Adrenal gland (tissue), 12 donors: ENCODE results near the gene NRP1. TPM values are rescaled to one million over a fixed set of nuclear protein-coding genes. Genes with fewer than 3 reads are reported as not detected.
A peak's percentile ranks its signal among the peaks of the same experiment; 100 is the strongest.

Experiments
- DNase-seq, 7 donors: peaks; one replicate each; pipeline ENCODE4 v3.0.0-alpha.2; 2019 to 2020
- H3K27ac ChIP-seq, 5 donors: fragments of 200-600 bp; sonication (generic) in 4 of 5; 1 replicate in 3 of 5; 2 replicates in 2 of 5; pipeline versions ENCODE4 v1.5.1 to v1.8.0; 2016 to 2020; ENCODE audit warnings: mild to moderate bottlenecking in 1 of 5
- H3K27me3 ChIP-seq: fragments of 200-600 bp; 2 replicates; pipeline ENCODE4 v1.8.0; 2021
- H3K36me3 ChIP-seq, 2 donors: fragments of 200-600 bp; replicated peaks in 1 of 2; 1 replicate in 1 of 2; 2 replicates in 1 of 2; pipeline versions ENCODE4 v1.5.1 to v1.8.0; 2018 to 2022
- H3K4me1 ChIP-seq, 2 donors: fragments of 200-600 bp; replicated peaks in 1 of 2; 1 replicate in 1 of 2; 2 replicates in 1 of 2; pipeline versions ENCODE4 v1.5.1 to v1.8.0; 2018 to 2021
- H3K4me3 ChIP-seq, 4 donors: fragments of 200-600 bp; sonication (generic) in 3 of 4; one replicate each; pipeline ENCODE4 v1.5.1; 2016 to 2018
- H3K9me3 ChIP-seq, 3 donors: fragments of 200-600 bp; sonication (generic) in 1 of 3; replicated peaks in 1 of 3; 1 replicate in 2 of 3; 2 replicates in 1 of 3; pipeline versions ENCODE4 v1.5.1 to v1.8.0; 2016 to 2021
- POLR2A ChIP-seq, 2 donors: fragments of 450-650 bp; IDR thresholded peaks; one replicate each; pipeline ENCODE4 v1.6.1; 2017; ENCODE audit warnings: antibody characterized with exemption in 2 of 2, mild to moderate bottlenecking in 2 of 2, moderate library complexity in 1 of 2
- WGBS, 4 donors: extraction: QIAGEN DNeasy Blood & Tissue Kit in 2 of 4; methylation state at CpG; one replicate each; pipeline versions ENCODE4 v1.1.5 to v1.1.7; 2013 to 2017; 5-methylcytosine and 5-hydroxymethylcytosine counted together
- intact Hi-C, 2 donors: fragments of 100-400 bp; cut with DNase I; formaldehyde crosslinking; loops; one replicate each; pipeline versions ENCODE4 v1.14.1 to v1.15.0; 2022 to 2023
- polyA plus RNA-seq, 3 donors: library from polyadenylated mRNA; stranded (reverse); fragments of 200-250 nt in 2 of 3; fragments of 350-450 nt in 1 of 3; fragmentation: Illumina TruSeq in 1 of 3; extraction: RNeasy Lipid Tissue Mini Kit (QIAGEN cat#74804) in 1 of 3; gene quantifications; one replicate each; pipeline ENCODE4 v1.2.3, GENCODE V29; 2013 to 2014
- total RNA-seq, 9 donors: library from RNA; depleted of rRNA in 4 of 9; stranded (reverse); fragments of >200 nt in 4 of 9; fragments of 120-200 nt in 1 of 9; fragmentation: NEBNext Ultra II Directional in 1 of 9; extraction: Animal tissue kit (Norgen Biotek cat#: 25700) in 1 of 9; gene quantifications; one replicate each; pipeline versions ENCODE4 v1.1.0 to v1.2.4, GENCODE V29; 2013 to 2023
- TF ChIP-seq, protein P1 (sequence below), 6 experiments: fragments of 450-650 bp in 4 of 6; fragments of 200-600 bp in 2 of 6; sonication (generic) in 1 of 6; IDR thresholded peaks; 1 replicate in 5 of 6; 2 replicates in 1 of 6; pipeline versions ENCODE4 v1.5.1 to v1.8.0; 2016 to 2021; ENCODE audit warnings: antibody characterized with exemption in 6 of 6, mild to moderate bottlenecking in 2 of 6, moderate library complexity in 1 of 6
- donor health status: healthy with polysubstance abuse.
- donor health status: Bipolar disorder and iron deficiency.
- donor health status: DM: yes; HTN: yes; CAD: no.
- donor health status: DM: no; HTN: no; CAD: no.
- donor health status: DM: no; HTN: no; CAD: no.
- donor health status: DM: yes; HTN: yes; CAD: no.

NRP1 gene
- total and polyA plus RNA-seq, 12 donors: 20.2 to 151 (median 92.1) TPM

DNA sequence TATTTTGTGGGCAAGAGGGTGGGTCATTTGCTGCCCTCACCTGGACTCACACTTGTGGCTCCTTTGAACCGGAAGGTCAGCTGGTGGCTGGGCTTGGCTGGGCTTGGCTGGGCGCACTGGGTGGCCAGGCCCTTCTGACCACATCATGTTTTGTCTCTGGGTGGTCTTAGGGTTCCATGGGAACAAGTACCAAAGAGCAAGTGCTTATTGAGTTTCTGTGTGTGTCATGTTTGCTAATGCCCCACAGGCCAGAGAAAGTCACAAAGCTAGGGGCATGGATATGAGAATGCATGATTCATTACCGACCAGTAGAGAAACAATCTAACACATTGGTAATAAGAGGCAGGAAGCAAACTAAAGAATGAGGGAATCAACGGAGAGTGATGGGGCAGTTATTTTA lies 33.6 kb upstream of the NRP1 start:
- no peak for DNase-seq
- Histone ChIP-seq H3K27ac (no peak overlapping the region), H3K36me3 (no peaks in the 10 kb centered on the region), H3K9me3 (no peaks in the 10 kb centered on the region), H3K27me3 (no peaks in the 10 kb centered on the region), H3K4me1 (no peaks in the 10 kb centered on the region), H3K4me3 (no peak overlapping the region)
- TF ChIP-seq POLR2A (IDR thresholded peaks at IDR 0.05): no peak
- intact Hi-C loops: no loop called here
- 92 to 98% (median 94%) methylated on average over 3 to 4 of the region's 4 CpGs for WGBS, 4 donors

DNA sequence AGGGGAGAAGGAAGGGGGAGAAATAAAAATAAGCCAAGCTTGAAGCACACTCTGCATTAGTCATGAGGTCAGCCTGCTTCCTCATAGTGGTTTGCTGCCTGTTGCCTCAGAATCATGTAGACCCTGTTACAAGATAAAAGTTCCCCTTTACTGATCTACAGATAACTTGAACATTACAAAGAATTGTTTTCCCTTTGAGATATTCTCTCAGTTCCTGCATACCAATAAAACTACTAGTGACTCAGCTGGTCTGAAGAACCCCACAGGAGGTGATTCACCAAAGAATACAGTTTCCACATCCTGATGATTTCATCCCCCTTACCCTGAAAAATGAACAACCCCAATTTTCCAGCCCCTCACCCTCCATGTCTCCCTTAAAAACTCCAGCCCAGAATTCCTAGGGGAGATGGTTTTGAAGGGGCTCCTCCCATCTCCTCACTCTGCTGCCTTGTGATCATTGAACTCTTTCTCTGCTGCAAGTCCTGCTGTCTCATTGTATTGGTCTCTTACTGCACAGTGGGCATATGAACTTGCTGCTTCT lies 31.5 kb upstream of the NRP1 start:
- H3K4me1 ChIP-seq: no peaks in the 10 kb centered on the region
- no peak for TF ChIP-seq POLR2A (IDR thresholded peaks at IDR 0.05)
- TF ChIP-seq, protein P1, sequence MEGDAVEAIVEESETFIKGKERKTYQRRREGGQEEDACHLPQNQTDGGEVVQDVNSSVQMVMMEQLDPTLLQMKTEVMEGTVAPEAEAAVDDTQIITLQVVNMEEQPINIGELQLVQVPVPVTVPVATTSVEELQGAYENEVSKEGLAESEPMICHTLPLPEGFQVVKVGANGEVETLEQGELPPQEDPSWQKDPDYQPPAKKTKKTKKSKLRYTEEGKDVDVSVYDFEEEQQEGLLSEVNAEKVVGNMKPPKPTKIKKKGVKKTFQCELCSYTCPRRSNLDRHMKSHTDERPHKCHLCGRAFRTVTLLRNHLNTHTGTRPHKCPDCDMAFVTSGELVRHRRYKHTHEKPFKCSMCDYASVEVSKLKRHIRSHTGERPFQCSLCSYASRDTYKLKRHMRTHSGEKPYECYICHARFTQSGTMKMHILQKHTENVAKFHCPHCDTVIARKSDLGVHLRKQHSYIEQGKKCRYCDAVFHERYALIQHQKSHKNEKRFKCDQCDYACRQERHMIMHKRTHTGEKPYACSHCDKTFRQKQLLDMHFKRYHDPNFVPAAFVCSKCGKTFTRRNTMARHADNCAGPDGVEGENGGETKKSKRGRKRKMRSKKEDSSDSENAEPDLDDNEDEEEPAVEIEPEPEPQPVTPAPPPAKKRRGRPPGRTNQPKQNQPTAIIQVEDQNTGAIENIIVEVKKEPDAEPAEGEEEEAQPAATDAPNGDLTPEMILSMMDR (IDR thresholded peaks at IDR 0.05): no peak
- H3K27me3 ChIP-seq: no peaks in the 10 kb centered on the region
- H3K27ac ChIP-seq: peak overlapping the region in 1 of 5 donors; percentile 44
- no peaks in the 10 kb centered on the region for H3K9me3 ChIP-seq
- intact Hi-C loops: no loop called here
- no peaks in the 10 kb centered on the region for H3K36me3 ChIP-seq
- DNase-seq: peak in 1 of 7 donors; percentile 11
- no peak overlapping the region for H3K4me3 ChIP-seq

DNA sequence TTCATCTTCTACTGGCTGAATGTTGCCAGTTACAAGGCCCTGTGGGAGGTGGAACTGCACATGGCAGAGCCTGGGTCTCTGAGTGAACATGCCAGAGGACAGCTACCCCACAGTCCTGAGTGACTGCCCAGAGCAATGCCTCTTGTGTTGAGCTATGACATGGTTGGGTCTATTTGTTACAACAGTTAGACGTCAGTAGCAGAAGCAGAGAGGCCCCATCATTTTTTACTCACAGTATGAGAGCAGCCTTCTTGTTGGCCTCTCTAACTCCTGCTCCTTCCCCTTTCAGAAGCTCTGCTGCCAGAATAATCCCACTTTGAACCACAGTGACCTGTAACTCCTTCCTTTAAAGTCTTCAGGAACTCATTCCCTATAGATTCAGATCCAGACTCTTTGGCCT lies 30.8 kb upstream of the NRP1 start:
- Histone ChIP-seq H3K36me3 (no peaks in the 10 kb centered on the region), H3K27ac (peak overlapping the region in 1 of 5 donors; percentile 44), H3K27me3 (no peaks in the 10 kb centered on the region), H3K9me3 (no peaks in the 10 kb centered on the region), H3K4me1 (no peaks in the 10 kb centered on the region), H3K4me3 (no peak overlapping the region)
- 65 to 78% (median 74%) methylated on average over 1 of the region's 1 CpG; no CpG with 5 or more reads in 1 of the 4 donors for WGBS, 4 donors
- intact Hi-C loops: no loop called here
- no peak for DNase-seq
- no peak for TF ChIP-seq POLR2A (IDR thresholded peaks at IDR 0.05)
- TF ChIP-seq, protein P1 (IDR thresholded peaks at IDR 0.05): no peak

DNA sequence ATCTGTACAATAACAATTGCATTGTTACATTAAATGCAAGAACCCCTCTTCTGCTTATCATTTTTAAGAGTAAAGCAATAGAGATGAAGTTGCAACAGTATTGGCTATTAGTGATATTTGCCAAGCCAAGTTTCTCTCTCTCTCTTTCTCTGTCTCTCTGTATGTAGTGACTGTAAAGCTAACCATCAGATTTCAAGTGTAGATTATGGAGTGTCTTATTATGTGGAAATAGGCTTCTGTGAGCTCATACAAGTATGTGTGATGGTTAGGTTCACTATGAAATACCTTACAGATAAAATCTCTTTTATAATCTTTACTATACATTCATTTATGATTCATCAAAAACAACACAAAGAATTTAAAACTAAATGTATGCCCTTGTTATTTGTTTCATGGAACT lies 28.6 kb upstream of the NRP1 start:
- Histone ChIP-seq H3K4me3 (no peak overlapping the region), H3K4me1 (no peaks in the 10 kb centered on the region), H3K27ac (no peak overlapping the region), H3K9me3 (no peaks in the 10 kb centered on the region), H3K36me3 (no peaks in the 10 kb centered on the region), H3K27me3 (no peaks in the 10 kb centered on the region)
- no peak for DNase-seq
- TF ChIP-seq, protein P1 (IDR thresholded peaks at IDR 0.05): no peak
- no peak for TF ChIP-seq POLR2A (IDR thresholded peaks at IDR 0.05)
- intact Hi-C loops: no loop called here

DNA sequence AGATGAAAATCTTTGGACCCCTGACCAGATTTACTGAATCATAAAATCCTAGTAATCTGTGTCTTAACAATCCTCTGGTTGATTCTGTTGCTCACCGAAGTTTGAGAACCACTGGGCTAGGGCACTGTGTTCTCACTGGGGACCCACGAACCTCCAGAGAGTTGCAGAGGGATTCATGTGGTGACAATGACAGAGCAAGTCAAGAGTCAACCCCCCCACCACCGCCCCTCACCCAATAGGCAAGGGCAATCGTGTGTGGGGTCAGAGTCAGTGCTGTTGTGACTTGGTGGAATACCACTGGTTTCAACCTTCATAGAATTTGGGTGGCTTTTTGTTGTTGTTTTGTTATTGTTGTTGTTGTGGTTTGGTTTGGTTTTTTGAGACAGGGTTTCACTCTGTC lies 23.5 kb upstream of the NRP1 start:
- WGBS, 4 donors: 64 to 77% (median 74%) methylated on average over 3 to 4 of the region's 4 CpGs
- no peak overlapping the region for H3K27ac ChIP-seq
- H3K4me3 ChIP-seq: no peak overlapping the region
- no peaks in the 10 kb centered on the region for H3K9me3 ChIP-seq
- DNase-seq: no peak
- no peaks in the 10 kb centered on the region for H3K4me1 ChIP-seq
- H3K36me3 ChIP-seq: no peaks in the 10 kb centered on the region
- no peak for TF ChIP-seq POLR2A (IDR thresholded peaks at IDR 0.05)
- TF ChIP-seq, protein P1 (IDR thresholded peaks at IDR 0.05): no peak
- intact Hi-C loops: no loop called here
- H3K27me3 ChIP-seq: no peaks in the 10 kb centered on the region
